Measurements from ENCODE around the gene CPLX3.
A peak's percentile ranks its signal among the peaks of the same experiment; 100 is the strongest.

CPLX3 gene

GRCh38 chr15:74872702-74873035 is 46.2 kb downstream of the CPLX3 start:
- Mint-ChIP-seq H3K36me3 (peaks cover 31% of the 10 kb centered on the region), H3K27me3 (no peaks in the 10 kb centered on the region), H3K9me3 (no peaks in the 10 kb centered on the region), H3K4me3 (peak overlapping the region; percentile 99), H3K4me1 (peaks cover 55% of the 10 kb centered on the region), H3K27ac (peak overlapping the region; percentile 98)
- no peak for ATAC-seq

- H3K4me1 Mint-ChIP-seq = peaks cover 49% of the 10 kb centered on the region
- peak within 1 kb of the TSS; percentile 99 for H3K4me3 Mint-ChIP-seq
- peak within 1 kb of the TSS; percentile 98 for H3K27ac Mint-ChIP-seq
- peak; percentile 93 for ATAC-seq
- no peaks in the 10 kb centered on the region for H3K9me3 Mint-ChIP-seq
- no peaks in the 10 kb centered on the region for H3K27me3 Mint-ChIP-seq
- peaks cover 25% of the 10 kb centered on the region for H3K36me3 Mint-ChIP-seq
These were observed 46.8 kb downstream of the CPLX3 start, which contains the start of gene SCAMP2 for GRCh38 chr15:74873036-74873755. TSS of gene SCAMP2 (minus strand) at chr15:74873365. CDS start at chr15:74873255, 110 bp downstream.

- Mint-ChIP-seq H3K27ac (peak overlapping the region; percentile 98), H3K27me3 (no peaks in the 10 kb centered on the region), H3K36me3 (peaks cover 22% of the 10 kb centered on the region), H3K9me3 (no peaks in the 10 kb centered on the region), H3K4me3 (peak overlapping the region; percentile 99), H3K4me1 (peaks cover 44% of the 10 kb centered on the region)
- ATAC-seq = no peak
These were observed 47.5 kb downstream of the CPLX3 start for GRCh38 chr15:74873756-74874424.

- Mint-ChIP-seq H3K9me3 (peaks cover 5% of the 10 kb centered on the region), H3K27me3 (no peaks in the 10 kb centered on the region), H3K4me3 (no peak overlapping the region), H3K27ac (no peak overlapping the region), H3K4me1 (peaks cover 10% of the 10 kb centered on the region), H3K36me3 (no peaks in the 10 kb centered on the region)
- ATAC-seq = no peak
These were observed 51.8 kb downstream of the CPLX3 start for GRCh38 chr15:74878273-74878672.
